AG04449 (cell line): ENCODE results near the gene HLA-DRB1.

ENCODE experiments used
- CTCF ChIA-PET: fragments of 350-600 bp; formaldehyde crosslinking; extraction: SDS; loops from one replicate; lab custom pipeline; 2021; ENCODE audit warnings: antibody characterized with exemption; lab: Yijun Ruan, JAX
- POLR2A ChIA-PET: fragments of 400-600, 350-600 bp; formaldehyde crosslinking; extraction: SDS; loops from one replicate; lab custom pipeline; 2020; ENCODE audit warnings: antibody characterized with exemption, inconsistent platforms; lab: Yijun Ruan, JAX
- DNase-seq: peaks from one replicate; pipeline ENCODE4 v3.0.0-alpha.2; 2010; ENCODE audit warnings: low read depth, low spot score
- H3K4me3 ChIP-seq: 2 replicates; pipeline ENCODE4 v1.5.1; 2011; ENCODE audit warnings: low read depth, mild to moderate bottlenecking, control low read depth, low read length
- CTCF ChIP-seq: IDR thresholded peaks from one replicate; pipeline ENCODE4 v1.5.1; 2011; ENCODE audit warnings: mild to moderate bottlenecking, moderate library complexity, low read length, control low read depth, inconsistent platforms; ENCODE audit not compliant: insufficient read depth; ENCODE audit errors: missing control alignments

The HLA-DRB1 gene

GRCh38 chr6:32609731-32610640 lies 20.3 kb upstream of the HLA-DRB1 start:
- TF ChIP-seq CTCF, result no peak
- H3K4me3 ChIP-seq, result no peak overlapping the region
- peak; percentile 74 for DNase-seq
- POLR2A ChIA-PET, result no interaction called here
- CTCF ChIA-PET, result no interaction called here

- H3K4me3 ChIP-seq, result no peak overlapping the region
- DNase-seq, result no peak
- no peak for TF ChIP-seq CTCF
- POLR2A ChIA-PET, result no interaction called here
- CTCF ChIA-PET, result no interaction called here
Measured at GRCh38 chr6:32609391-32609730, 19.7 kb upstream of the HLA-DRB1 start.

GRCh38 chr6:32608362-32608761 lies 18.7 kb upstream of the HLA-DRB1 start:
- H3K4me3 ChIP-seq, result no peak overlapping the region
- POLR2A ChIA-PET, result no interaction called here
- TF ChIP-seq CTCF, result no peak
- CTCF ChIA-PET, result no interaction called here
- no peak for DNase-seq

- CTCF ChIA-PET, result no interaction called here
- TF ChIP-seq CTCF, result no peak
Measured at GRCh38 chr6:32607988-32608298, 18.3 kb upstream of the HLA-DRB1 start.

GRCh38 chr6:32607263-32607987 lies 17.8 kb upstream of the HLA-DRB1 start:
- POLR2A ChIA-PET, result no interaction called here
- H3K4me3 ChIP-seq, result no peak overlapping the region

More at GRCh38 chr6:32607988-32608298, 18.3 kb upstream of the HLA-DRB1 start:
- H3K4me3 ChIP-seq, result no peak overlapping the region
- POLR2A ChIA-PET, result no interaction called here
- no peak for DNase-seq

More at GRCh38 chr6:32607263-32607987, 17.8 kb upstream of the HLA-DRB1 start:
- CTCF ChIA-PET, result no interaction called here
- DNase-seq, result no peak
- TF ChIP-seq CTCF, result no peak
